Measurements from ENCODE around the gene LETM1.

Gene LETM1

DNA sequence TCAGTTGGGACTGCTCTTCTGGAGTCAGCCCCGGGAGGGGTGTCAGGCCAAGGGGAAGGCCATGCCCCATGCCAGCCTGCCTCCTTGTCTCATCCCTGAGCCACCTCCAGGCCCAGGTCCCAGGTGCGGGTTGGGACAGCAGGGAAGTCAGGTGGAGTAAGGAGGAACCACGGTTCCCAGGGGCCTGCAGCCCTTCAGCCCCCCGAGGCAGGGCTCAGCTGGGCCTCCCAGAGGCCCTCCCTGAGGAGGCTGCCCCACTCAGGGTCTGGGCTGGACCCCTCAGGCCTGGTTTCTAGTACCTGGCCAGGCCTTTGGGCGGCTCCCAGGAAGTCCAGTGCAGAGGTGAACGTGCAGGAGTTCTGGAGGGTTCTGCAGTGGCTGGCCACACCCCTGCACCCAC lies 86.3 kb downstream of the LETM1 start:
- no peak for DNase-seq (ENCODE audit: extremely low read depth, low read depth)
- TF ChIP-seq CTCF (IDR thresholded peaks at IDR 0.05; ENCODE audit: low read depth, low read length) = no peak

- TF ChIP-seq CTCF (IDR thresholded peaks at IDR 0.05; ENCODE audit: low read depth, low read length) = no peak
- no peak for DNase-seq (ENCODE audit: extremely low read depth, low read depth)
Measured at GRCh38 chr4:1768367-1769034, 87.5 kb downstream of the LETM1 start.

GRCh38 chr4:1767770-1768366 lies 88.1 kb downstream of the LETM1 start:
- peak; percentile 38 for TF ChIP-seq CTCF (IDR thresholded peaks at IDR 0.05; ENCODE audit: low read depth, low read length)
- no peak for DNase-seq (ENCODE audit: extremely low read depth, low read depth)

DNA sequence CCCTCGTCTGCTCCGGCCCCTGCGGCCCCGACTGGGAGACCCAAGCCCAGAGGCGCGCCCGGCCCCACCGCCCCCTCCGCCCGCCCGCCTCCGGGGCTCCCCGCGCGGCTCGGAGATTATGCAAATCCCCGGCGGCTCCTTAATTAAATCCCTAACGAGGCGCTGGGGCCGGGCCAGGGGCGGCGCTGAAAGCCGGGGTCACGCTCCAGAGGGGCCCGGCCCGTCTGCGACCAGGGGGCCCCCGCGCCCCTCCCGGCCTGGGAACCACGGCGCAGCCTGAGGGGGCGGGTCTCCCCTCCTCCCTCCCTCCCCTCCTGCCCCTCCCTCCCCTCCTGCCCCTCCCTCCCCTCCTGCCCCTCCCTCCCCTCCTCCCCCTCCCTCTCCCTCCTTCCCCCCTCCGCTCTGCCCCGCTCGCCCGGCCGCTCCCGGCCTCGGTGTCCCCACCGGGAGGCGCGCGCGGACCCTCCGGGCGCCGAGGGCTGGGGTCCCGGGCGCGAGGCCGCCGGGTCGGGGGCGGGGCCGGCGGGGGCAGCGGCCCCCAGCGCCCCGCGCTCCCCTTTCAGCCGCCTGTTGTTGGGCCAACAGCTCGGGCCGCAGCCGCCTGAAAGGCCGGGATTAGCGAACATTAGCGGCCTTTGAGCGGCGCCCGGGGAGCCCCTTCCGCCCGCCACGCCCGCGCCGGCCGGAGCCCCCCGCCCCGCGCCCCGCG lies 88.7 kb downstream of the LETM1 start:
- TF ChIP-seq CTCF (IDR thresholded peaks at IDR 0.05; ENCODE audit: low read depth, low read length) = no peak

GRCh38 chr4:1766106-1767060 lies 89.6 kb downstream of the LETM1 start:
- TF ChIP-seq CTCF (IDR thresholded peaks at IDR 0.05; ENCODE audit: low read depth, low read length) = no peak
- no peak for DNase-seq (ENCODE audit: extremely low read depth, low read depth)

More for the DNA sequence above, 88.7 kb downstream of the LETM1 start:
- no peak for DNase-seq (ENCODE audit: extremely low read depth, low read depth)

- TF ChIP-seq CTCF (IDR thresholded peaks at IDR 0.05; ENCODE audit: low read depth, low read length) = no peak
Measured at GRCh38 chr4:1765409-1766072, 90.4 kb downstream of the LETM1 start.

More at GRCh38 chr4:1765409-1766072, 90.4 kb downstream of the LETM1 start:
- no peak for DNase-seq (ENCODE audit: extremely low read depth, low read depth)
